ENCODE measurements around the gene TIGD3.

Gene TIGD3

DNA sequence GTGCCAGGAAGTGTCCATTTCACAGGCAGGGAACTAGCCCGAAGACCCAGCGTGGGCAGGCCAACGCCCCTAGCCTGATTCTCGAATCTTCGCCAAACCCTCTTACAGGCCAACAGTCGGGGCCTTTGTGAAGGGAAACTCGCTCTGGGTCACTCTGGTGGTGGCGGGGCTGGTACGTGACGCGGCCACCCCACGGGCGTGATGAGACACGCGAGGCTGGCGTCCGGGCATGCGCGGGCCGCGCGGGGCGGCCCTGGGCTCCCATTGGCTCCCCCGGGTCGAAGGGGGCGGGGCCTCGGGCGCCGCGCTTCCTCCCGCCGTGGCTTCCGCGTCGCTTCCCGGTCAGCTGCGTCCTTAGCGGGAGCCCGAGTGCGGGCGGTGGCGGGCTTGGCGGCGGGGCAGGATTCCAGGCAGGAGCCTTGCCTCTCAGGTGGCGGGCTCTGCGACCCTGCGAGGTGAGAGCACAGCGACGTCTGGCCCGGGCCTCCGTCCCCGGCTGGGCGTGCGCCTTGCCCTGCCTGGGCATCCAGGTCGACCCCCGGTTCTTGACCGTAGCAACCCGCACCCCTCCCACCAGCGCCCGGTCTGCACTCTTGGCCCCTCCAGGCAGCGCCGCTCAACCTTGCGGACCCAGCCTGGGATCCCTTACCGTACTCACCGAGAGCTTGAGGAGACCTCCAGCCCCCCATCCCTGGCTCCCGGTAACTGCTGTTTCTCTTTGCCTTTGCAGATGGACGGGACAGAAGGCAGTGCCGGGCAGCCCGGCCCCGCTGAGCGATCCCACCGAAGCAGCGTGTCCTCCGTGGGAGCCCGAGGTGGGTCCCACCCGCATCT, 32.0 kb downstream of the TIGD3 start, which contains the start of gene FRMD8:
Gene FRMD8, plus strand, starts transcription at position 331 of the 834 bp plus-strand sequence. Its CDS starts 400 bp downstream, at position 731.
- H3K36me3 ChIP-seq (ENCODE audit: control insufficient read depth in 1 of 2, insufficient read depth in 2 of 2, low read length in 2 of 2), result peaks cover 0 to 15% of the 10 kb centered on the region in 2 donors
- H3K9me3 ChIP-seq (ENCODE audit: control insufficient read depth in 1 of 2, low read length in 2 of 2), result no peaks in the 10 kb centered on the region
- H3K27me3 ChIP-seq (ENCODE audit: control insufficient read depth in 1 of 2, insufficient read depth in 2 of 2, low read length in 2 of 2), result no peaks in the 10 kb centered on the region
- H3K9ac ChIP-seq (ENCODE audit: low read depth in 1 of 2, low read length in 2 of 2), result peak within 1 kb of the TSS; percentile 91 to 93
- H3K4me3 ChIP-seq (ENCODE audit: low read depth in 1 of 2, low read length in 2 of 2), result peak within 1 kb of the TSS; percentile 79 to 86
- H3K4me1 ChIP-seq (ENCODE audit: control insufficient read depth in 1 of 2, insufficient read depth in 2 of 2, low read length in 2 of 2), result peaks cover 44 to 66% of the 10 kb centered on the region in 2 donors
- peak within 1 kb of the TSS; percentile 90 for H3K27ac ChIP-seq (ENCODE audit: low read depth, low read length)

DNA sequence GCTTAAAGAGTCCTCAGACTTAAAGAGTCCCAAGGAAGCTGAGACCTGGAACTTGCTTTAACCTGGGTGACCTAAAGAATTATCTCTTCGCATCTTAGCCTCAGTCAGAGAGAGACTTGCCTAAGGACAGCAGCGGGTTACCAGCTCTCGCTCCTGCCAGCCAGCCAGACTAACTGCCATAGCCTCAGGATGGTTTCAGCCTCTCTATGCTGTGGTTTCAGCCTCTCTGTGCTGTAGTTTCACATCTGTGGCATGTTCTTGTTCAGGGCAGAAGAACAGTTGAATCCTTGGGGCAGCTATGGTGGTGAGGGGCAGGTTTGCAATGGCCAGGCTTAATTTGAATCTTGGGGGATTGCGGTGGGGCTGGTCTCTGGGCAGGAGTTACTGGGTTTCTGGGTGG, 34.2 kb downstream of the TIGD3 start:
- H3K9ac ChIP-seq (ENCODE audit: low read depth in 1 of 2, low read length in 2 of 2), result peak overlapping the region; percentile 15 to 22

DNA sequence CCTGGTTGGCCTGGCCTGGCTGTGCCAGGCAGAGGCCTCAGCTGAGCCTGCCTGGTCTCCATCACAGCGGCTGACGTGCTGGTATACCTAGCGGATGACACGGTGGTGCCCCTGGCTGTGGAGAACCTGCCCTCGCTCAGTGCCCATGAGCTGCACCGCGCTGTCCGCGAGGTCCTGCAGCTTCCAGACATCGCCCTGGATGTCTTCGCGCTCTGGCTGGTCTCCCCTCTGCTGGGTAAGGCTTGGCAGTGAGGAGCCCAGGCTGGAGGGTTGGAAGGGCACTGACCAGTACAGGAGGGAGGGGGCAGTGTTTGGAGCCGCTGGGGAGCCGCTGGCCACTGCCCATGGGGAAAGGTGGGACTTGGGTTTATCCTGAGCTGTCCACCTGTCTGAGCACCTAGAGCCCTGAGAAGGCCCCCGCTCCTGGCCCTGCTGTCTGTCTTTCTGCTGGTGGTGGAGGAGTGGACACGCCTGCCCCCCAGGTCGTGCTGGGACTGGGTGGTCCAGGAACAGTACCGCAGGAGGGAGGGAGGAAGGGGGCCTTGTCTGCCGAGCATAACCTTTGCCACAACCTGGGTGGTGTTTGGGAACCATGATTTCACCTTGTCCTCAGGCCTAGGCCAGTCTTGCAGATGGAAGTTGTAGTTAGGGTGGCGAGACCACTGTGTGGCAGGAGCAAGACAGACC, 34.9 kb downstream of the TIGD3 start:
- no peaks in the 10 kb centered on the region for H3K9me3 ChIP-seq (ENCODE audit: control insufficient read depth in 1 of 2, low read length in 2 of 2)
- peaks cover 29 to 49% of the 10 kb centered on the region in 2 donors for H3K4me1 ChIP-seq (ENCODE audit: control insufficient read depth in 1 of 2, insufficient read depth in 2 of 2, low read length in 2 of 2)
- peaks cover 2 to 42% of the 10 kb centered on the region in 2 donors for H3K36me3 ChIP-seq (ENCODE audit: control insufficient read depth in 1 of 2, insufficient read depth in 2 of 2, low read length in 2 of 2)
- H3K9ac ChIP-seq (ENCODE audit: low read depth in 1 of 2, low read length in 2 of 2), result peak overlapping the region; percentile 2 to 15
- no peaks in the 10 kb centered on the region for H3K27me3 ChIP-seq (ENCODE audit: control insufficient read depth in 1 of 2, insufficient read depth in 2 of 2, low read length in 2 of 2)
- no peak overlapping the region for H3K27ac ChIP-seq (ENCODE audit: low read depth, low read length)
- no peak overlapping the region for H3K4me3 ChIP-seq (ENCODE audit: low read depth in 1 of 2, low read length in 2 of 2)

More for the DNA sequence above, 34.2 kb downstream of the TIGD3 start:
- Histone ChIP-seq H3K27me3 (ENCODE audit: control insufficient read depth in 1 of 2, insufficient read depth in 2 of 2, low read length in 2 of 2) (no peaks in the 10 kb centered on the region), H3K27ac (ENCODE audit: low read depth, low read length) (no peak overlapping the region), H3K9me3 (ENCODE audit: control insufficient read depth in 1 of 2, low read length in 2 of 2) (no peaks in the 10 kb centered on the region), H3K36me3 (ENCODE audit: control insufficient read depth in 1 of 2, insufficient read depth in 2 of 2, low read length in 2 of 2) (peaks cover 0 to 35% of the 10 kb centered on the region in 2 donors), H3K4me3 (ENCODE audit: low read depth in 1 of 2, low read length in 2 of 2) (peak overlapping the region; percentile 5 to 8), H3K4me1 (ENCODE audit: control insufficient read depth in 1 of 2, insufficient read depth in 2 of 2, low read length in 2 of 2) (peaks cover 33 to 49% of the 10 kb centered on the region in 2 donors)

- peak overlapping the region in 1 of 2 donors; percentile 21 for H3K9ac ChIP-seq (ENCODE audit: low read depth in 1 of 2, low read length in 2 of 2)
- H3K36me3 ChIP-seq (ENCODE audit: control insufficient read depth in 1 of 2, insufficient read depth in 2 of 2, low read length in 2 of 2), result peaks cover 4 to 46% of the 10 kb centered on the region in 2 donors
- H3K9me3 ChIP-seq (ENCODE audit: control insufficient read depth in 1 of 2, low read length in 2 of 2), result no peaks in the 10 kb centered on the region
- H3K27ac ChIP-seq (ENCODE audit: low read depth, low read length), result peak overlapping the region; percentile 25
- H3K27me3 ChIP-seq (ENCODE audit: control insufficient read depth in 1 of 2, insufficient read depth in 2 of 2, low read length in 2 of 2), result no peaks in the 10 kb centered on the region
- H3K4me1 ChIP-seq (ENCODE audit: control insufficient read depth in 1 of 2, insufficient read depth in 2 of 2, low read length in 2 of 2), result peaks cover 25 to 45% of the 10 kb centered on the region in 2 donors
- H3K4me3 ChIP-seq (ENCODE audit: low read depth in 1 of 2, low read length in 2 of 2), result no peak overlapping the region
These were observed 35.8 kb downstream of the TIGD3 start for GRCh38 chr11:65390099-65390941.

DNA sequence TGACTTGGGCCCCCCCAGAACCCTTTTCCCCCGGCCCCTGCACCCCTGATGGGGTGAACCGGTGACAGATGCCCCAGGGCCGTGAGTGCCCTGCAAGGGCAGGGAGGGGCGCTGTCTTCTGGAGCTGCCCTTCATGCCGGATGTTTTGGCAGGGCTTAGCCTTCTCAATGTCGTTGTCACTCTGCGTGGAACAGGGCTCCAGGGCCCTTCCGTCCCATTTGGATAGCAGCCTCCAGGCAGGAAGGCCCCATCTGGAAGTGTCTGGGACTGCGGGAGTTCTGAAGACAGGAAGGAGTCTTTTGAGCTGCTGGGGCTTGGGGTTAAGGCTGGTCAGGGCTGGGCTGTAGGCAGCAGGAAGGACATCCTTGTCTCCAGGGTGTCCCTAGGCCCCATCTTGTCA, 36.4 kb downstream of the TIGD3 start:
- Histone ChIP-seq H3K9me3 (ENCODE audit: control insufficient read depth in 1 of 2, low read length in 2 of 2) (no peaks in the 10 kb centered on the region), H3K4me3 (ENCODE audit: low read depth in 1 of 2, low read length in 2 of 2) (peak overlapping the region in 1 of 2 donors; percentile 3), H3K4me1 (ENCODE audit: control insufficient read depth in 1 of 2, insufficient read depth in 2 of 2, low read length in 2 of 2) (peaks cover 23 to 43% of the 10 kb centered on the region in 2 donors), H3K36me3 (ENCODE audit: control insufficient read depth in 1 of 2, insufficient read depth in 2 of 2, low read length in 2 of 2) (peaks cover 9 to 53% of the 10 kb centered on the region in 2 donors), H3K9ac (ENCODE audit: low read depth in 1 of 2, low read length in 2 of 2) (peak overlapping the region in 1 of 2 donors; percentile 21), H3K27ac (ENCODE audit: low read depth, low read length) (peak overlapping the region; percentile 25), H3K27me3 (ENCODE audit: control insufficient read depth in 1 of 2, insufficient read depth in 2 of 2, low read length in 2 of 2) (no peaks in the 10 kb centered on the region)

DNA sequence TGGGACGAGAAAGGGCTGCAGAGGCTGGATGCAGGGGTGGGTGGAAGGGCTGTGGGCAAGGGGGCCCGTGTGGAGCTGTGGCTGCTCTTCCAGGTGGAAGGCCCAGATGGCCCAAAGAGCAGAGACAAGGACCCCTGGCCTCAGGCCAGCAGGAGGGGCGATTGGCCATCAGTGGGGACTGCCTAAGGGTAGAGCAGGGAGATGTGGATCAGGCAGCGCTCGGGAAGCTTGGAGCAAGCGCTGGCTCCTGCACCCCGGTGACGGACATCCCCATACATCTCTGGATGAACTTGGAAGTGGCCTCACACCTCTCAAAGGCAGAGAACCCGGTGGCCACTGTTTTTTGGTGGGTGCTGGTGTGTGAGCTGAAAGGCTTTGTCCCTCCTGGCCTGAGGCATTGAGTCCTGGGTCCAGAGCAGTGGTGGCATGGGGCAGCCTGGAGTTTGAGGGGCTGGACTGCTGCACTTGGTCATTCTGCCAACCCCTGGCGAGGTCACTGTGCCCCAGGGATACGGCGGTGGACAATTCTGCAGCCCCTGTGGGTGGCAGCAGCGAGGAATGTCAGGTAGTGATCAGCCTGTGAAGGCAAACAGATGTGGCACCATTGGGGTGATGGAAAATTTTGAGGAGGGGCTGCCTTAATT, 37.8 kb downstream of the TIGD3 start:
- H3K4me3 ChIP-seq (ENCODE audit: low read depth in 1 of 2, low read length in 2 of 2), result no peak overlapping the region
- peaks cover 21 to 35% of the 10 kb centered on the region in 2 donors for H3K4me1 ChIP-seq (ENCODE audit: control insufficient read depth in 1 of 2, insufficient read depth in 2 of 2, low read length in 2 of 2)
- H3K9me3 ChIP-seq (ENCODE audit: control insufficient read depth in 1 of 2, low read length in 2 of 2), result no peaks in the 10 kb centered on the region
- no peak overlapping the region for H3K27ac ChIP-seq (ENCODE audit: low read depth, low read length)
- no peak overlapping the region for H3K9ac ChIP-seq (ENCODE audit: low read depth in 1 of 2, low read length in 2 of 2)
- H3K27me3 ChIP-seq (ENCODE audit: control insufficient read depth in 1 of 2, insufficient read depth in 2 of 2, low read length in 2 of 2), result no peaks in the 10 kb centered on the region
- H3K36me3 ChIP-seq (ENCODE audit: control insufficient read depth in 1 of 2, insufficient read depth in 2 of 2, low read length in 2 of 2), result peaks cover 13 to 65% of the 10 kb centered on the region in 2 donors

DNA sequence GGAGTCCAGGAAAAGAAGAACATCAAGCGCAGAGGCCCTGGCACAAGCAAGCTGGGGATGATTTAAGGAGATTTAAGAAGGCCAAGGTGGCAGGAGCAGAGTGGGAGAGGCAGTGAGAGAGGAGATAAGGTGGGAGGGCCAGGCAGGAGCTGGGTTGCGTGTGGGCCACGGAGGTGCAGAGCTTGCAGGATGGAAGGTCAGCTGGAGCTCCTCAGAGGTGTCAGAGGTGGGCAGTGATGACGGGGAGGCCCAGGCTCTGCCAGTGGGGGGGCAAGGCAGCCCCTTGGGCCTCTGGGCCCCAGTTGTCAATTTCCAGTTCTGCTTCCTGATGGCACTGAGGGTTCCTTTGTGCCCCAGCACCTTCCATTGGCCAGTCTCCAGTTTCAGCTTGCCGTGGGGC, 38.3 kb downstream of the TIGD3 start:
- peaks cover 18 to 30% of the 10 kb centered on the region in 2 donors for H3K4me1 ChIP-seq (ENCODE audit: control insufficient read depth in 1 of 2, insufficient read depth in 2 of 2, low read length in 2 of 2)
- H3K9me3 ChIP-seq (ENCODE audit: control insufficient read depth in 1 of 2, low read length in 2 of 2), result no peaks in the 10 kb centered on the region
- H3K9ac ChIP-seq (ENCODE audit: low read depth in 1 of 2, low read length in 2 of 2), result no peak overlapping the region
- no peak overlapping the region for H3K27ac ChIP-seq (ENCODE audit: low read depth, low read length)
- no peak overlapping the region for H3K4me3 ChIP-seq (ENCODE audit: low read depth in 1 of 2, low read length in 2 of 2)
- no peaks in the 10 kb centered on the region for H3K27me3 ChIP-seq (ENCODE audit: control insufficient read depth in 1 of 2, insufficient read depth in 2 of 2, low read length in 2 of 2)
- peaks cover 15 to 69% of the 10 kb centered on the region in 2 donors for H3K36me3 ChIP-seq (ENCODE audit: control insufficient read depth in 1 of 2, insufficient read depth in 2 of 2, low read length in 2 of 2)

- no peak overlapping the region for H3K27ac ChIP-seq (ENCODE audit: low read depth, low read length)
- peaks cover 15 to 76% of the 10 kb centered on the region in 2 donors for H3K36me3 ChIP-seq (ENCODE audit: control insufficient read depth in 1 of 2, insufficient read depth in 2 of 2, low read length in 2 of 2)
- H3K27me3 ChIP-seq (ENCODE audit: control insufficient read depth in 1 of 2, insufficient read depth in 2 of 2, low read length in 2 of 2), result no peaks in the 10 kb centered on the region
- no peak overlapping the region for H3K9ac ChIP-seq (ENCODE audit: low read depth in 1 of 2, low read length in 2 of 2)
- peaks cover 11 to 23% of the 10 kb centered on the region in 2 donors for H3K4me1 ChIP-seq (ENCODE audit: control insufficient read depth in 1 of 2, insufficient read depth in 2 of 2, low read length in 2 of 2)
- H3K4me3 ChIP-seq (ENCODE audit: low read depth in 1 of 2, low read length in 2 of 2), result no peak overlapping the region
- no peaks in the 10 kb centered on the region for H3K9me3 ChIP-seq (ENCODE audit: control insufficient read depth in 1 of 2, low read length in 2 of 2)
These were observed 39.0 kb downstream of the TIGD3 start for GRCh38 chr11:65393513-65394079.

GRCh38 chr11:65394125-65394536, 39.6 kb downstream of the TIGD3 start:
- Histone ChIP-seq H3K4me1 (ENCODE audit: control insufficient read depth in 1 of 2, insufficient read depth in 2 of 2, low read length in 2 of 2) (peaks cover 6 to 17% of the 10 kb centered on the region in 2 donors), H3K9me3 (ENCODE audit: control insufficient read depth in 1 of 2, low read length in 2 of 2) (no peaks in the 10 kb centered on the region), H3K27me3 (ENCODE audit: control insufficient read depth in 1 of 2, insufficient read depth in 2 of 2, low read length in 2 of 2) (no peaks in the 10 kb centered on the region), H3K4me3 (ENCODE audit: low read depth in 1 of 2, low read length in 2 of 2) (no peak overlapping the region), H3K27ac (ENCODE audit: low read depth, low read length) (no peak overlapping the region), H3K9ac (ENCODE audit: low read depth in 1 of 2, low read length in 2 of 2) (no peak overlapping the region), H3K36me3 (ENCODE audit: control insufficient read depth in 1 of 2, insufficient read depth in 2 of 2, low read length in 2 of 2) (peaks cover 15 to 76% of the 10 kb centered on the region in 2 donors)

Measured in duodenal mucosa (tissue), 2 donors.